IMR-90 (cell line): Measurements from ENCODE around the gene OSM. TPM values are rescaled to one million over a fixed set of nuclear protein-coding genes. Genes with fewer than 3 reads are reported as not detected.

Experiments
- ATAC-seq: fragments of 200-7000 bp; cut with Tn5 transposase; 2 replicates; pipeline ENCODE4 v1.9.1; 2020; ENCODE audit warnings: low read depth, mild to moderate bottlenecking, moderate library complexity
- BruUV-seq: library from RNA; stranded (reverse); fragments of 400-500 nt; replicated peaks from 2 replicates; lab custom pipeline; 2021; lab: Mats Ljungman, UMichigan
- CTCF ChIA-PET: fragments of 300-600 bp; formaldehyde crosslinking; extraction: SDS; loops from one replicate; lab custom pipeline; 2021; ENCODE audit warnings: antibody characterized with exemption; lab: Yijun Ruan, JAX
- POLR2A ChIA-PET: fragments of 300-600 bp; sonication (Branson Sonifier 250); formaldehyde crosslinking; loops from one replicate; lab custom pipeline; 2022; ENCODE audit warnings: antibody characterized with exemption; ENCODE audit not compliant: unreplicated experiment; lab: Charles Lee
- DNase-seq: peaks from one replicate; pipeline ENCODE4 v3.0.0; 2013
- H2AFZ ChIP-seq: replicated peaks from 2 replicates; pipeline ENCODE3; 2013; ENCODE audit warnings: low read length, mild to moderate bottlenecking; ENCODE audit not compliant: poor library complexity
- H2AK5ac ChIP-seq: 2 replicates; pipeline ENCODE4 v1.6.1; 2013; ENCODE audit warnings: low read depth, low read length, inconsistent platforms
- H2AK9ac ChIP-seq: replicated peaks from 2 replicates; pipeline ENCODE3; 2013; ENCODE audit warnings: mild to moderate bottlenecking, low read depth, low read length, moderate library complexity; ENCODE audit not compliant: poor library complexity
- H2BK120ac ChIP-seq: 2 replicates; pipeline ENCODE4 v1.6.1; 2013; ENCODE audit warnings: low read depth, low read length, inconsistent platforms
- H2BK15ac ChIP-seq: 3 replicates; pipeline ENCODE4 v1.6.1; 2013; ENCODE audit warnings: low read depth, low read length, inconsistent platforms
- H2BK20ac ChIP-seq: 2 replicates; pipeline ENCODE4 v1.6.1; 2013; ENCODE audit warnings: low read depth, mild to moderate bottlenecking, inconsistent platforms, low read length, moderate library complexity
- H2BK5ac ChIP-seq: 2 replicates; pipeline ENCODE4 v1.6.1; 2013; ENCODE audit warnings: mild to moderate bottlenecking, low read depth, low read length, inconsistent platforms; ENCODE audit not compliant: poor library complexity, severe bottlenecking
- H3K14ac ChIP-seq: replicated peaks from 2 replicates; pipeline ENCODE4 v1.6.1; 2013; ENCODE audit warnings: low read depth, low read length, inconsistent platforms
- H3K18ac ChIP-seq: 2 replicates; pipeline ENCODE4 v1.6.1; 2013; ENCODE audit warnings: low read depth, low read length, control low read depth
- H3K23ac ChIP-seq: 2 replicates; pipeline ENCODE4 v1.6.1; 2013; ENCODE audit warnings: low read depth, low read length, inconsistent platforms
- H3K27ac ChIP-seq: 2 replicates; pipeline ENCODE4 v1.5.1; 2013; ENCODE audit warnings: mild to moderate bottlenecking, control low read depth, low read length; ENCODE audit not compliant: insufficient read depth
- H3K27me3 ChIP-seq: 2 replicates; pipeline ENCODE4 v1.6.1; 2013; ENCODE audit warnings: low read length; ENCODE audit not compliant: control insufficient read depth, insufficient read depth
- H3K36me3 ChIP-seq: 2 replicates; pipeline ENCODE4 v1.6.1; 2013; ENCODE audit warnings: low read length, mixed read lengths; ENCODE audit not compliant: control insufficient read depth, insufficient read depth
- H3K4ac ChIP-seq: 2 replicates; pipeline ENCODE4 v1.6.1; 2013; ENCODE audit warnings: low read depth, low read length, inconsistent platforms
- H3K4me1 ChIP-seq: 2 replicates; pipeline ENCODE4 v1.6.1; 2013; ENCODE audit warnings: low read length, mixed read lengths; ENCODE audit not compliant: control insufficient read depth, insufficient read depth
- H3K4me2 ChIP-seq: 2 replicates; pipeline ENCODE4 v1.6.1; 2013; ENCODE audit warnings: low read depth, mild to moderate bottlenecking, control low read depth, low read length, moderate library complexity
- H3K4me3 ChIP-seq: 2 replicates; pipeline ENCODE4 v1.5.1; 2013; ENCODE audit warnings: low read depth, mild to moderate bottlenecking, control low read depth, low read length, moderate library complexity; ENCODE audit not compliant: insufficient read depth
- H3K56ac ChIP-seq: 2 replicates; pipeline ENCODE4 v1.6.1; 2013; ENCODE audit warnings: low read length, inconsistent platforms; ENCODE audit not compliant: insufficient read depth; ENCODE audit errors: extremely low read depth
- H3K79me1 ChIP-seq, 2 experiments: 2 replicates each; pipeline ENCODE4 v1.6.1; 2013; ENCODE audit warnings: low read length in 2 of 2, inconsistent platforms in 1 of 2, low read depth in 1 of 2
- H3K9ac ChIP-seq: 2 replicates; pipeline ENCODE4 v1.6.1; 2013; ENCODE audit warnings: low read depth, low read length, control low read depth
- H3K9me1 ChIP-seq: 2 replicates; pipeline ENCODE4 v1.6.1; 2013; ENCODE audit warnings: low read length, inconsistent platforms; ENCODE audit not compliant: insufficient read depth
- H3K9me3 ChIP-seq: 2 replicates; pipeline ENCODE4 v1.6.1; 2013; ENCODE audit warnings: low read length; ENCODE audit not compliant: control insufficient read depth, insufficient read depth
- H4K20me1 ChIP-seq: 2 replicates; pipeline ENCODE4 v1.6.1; 2013; ENCODE audit warnings: low read length, inconsistent platforms; ENCODE audit not compliant: insufficient read depth
- H4K5ac ChIP-seq: 2 replicates; pipeline ENCODE4 v1.6.1; 2013; ENCODE audit warnings: mild to moderate bottlenecking, low read depth, low read length, control low read depth
- H4K8ac ChIP-seq, 2 experiments: 2 replicates each; pipeline ENCODE4 v1.6.1; 2013; ENCODE audit warnings: low read depth in 2 of 2, low read length in 2 of 2, control low read depth in 1 of 2, inconsistent platforms in 1 of 2
- H4K91ac ChIP-seq: 2 replicates; pipeline ENCODE4 v1.6.1; 2013; ENCODE audit warnings: low read depth, low read length, inconsistent platforms; ENCODE audit not compliant: insufficient read depth
- BHLHE40 ChIP-seq: fragments of 150-350 bp; IDR thresholded peaks from 2 replicates; pipeline ENCODE4 v1.6.1; 2016; ENCODE audit warnings: mild to moderate bottlenecking, low read depth, low read length
- CEBPB ChIP-seq: IDR thresholded peaks from 2 replicates; pipeline ENCODE4 v1.6.1; 2012; ENCODE audit warnings: low read depth, low read length, improper control_type of control experiment
- CHD1 ChIP-seq: IDR thresholded peaks from 2 replicates; pipeline ENCODE4 v1.6.1; 2012; ENCODE audit warnings: low read depth, low read length, improper control_type of control experiment
- FOS ChIP-seq: fragments of 150-350 bp; IDR thresholded peaks from 2 replicates; pipeline ENCODE4 v1.6.1; 2016; ENCODE audit warnings: low read depth, low read length
- MAFK ChIP-seq: IDR thresholded peaks from 2 replicates; pipeline ENCODE4 v1.6.1; 2012; ENCODE audit warnings: low read depth, low read length, improper control_type of control experiment
- MAZ ChIP-seq: IDR thresholded peaks from 2 replicates; pipeline ENCODE4 v1.6.1; 2012; ENCODE audit warnings: low read depth, mild to moderate bottlenecking, low read length, improper control_type of control experiment, moderate library complexity, borderline replicate concordance
- MXI1 ChIP-seq: IDR thresholded peaks from 2 replicates; pipeline ENCODE4 v1.6.1; 2012; ENCODE audit warnings: low read depth, mild to moderate bottlenecking, low read length, moderate library complexity, borderline replicate concordance
- NFE2L2 ChIP-seq: fragments of 150-350 bp; IDR thresholded peaks from 2 replicates; pipeline ENCODE4 v1.6.1; 2016; ENCODE audit warnings: low read depth, mild to moderate bottlenecking, low read length
- POLR2A ChIP-seq: IDR thresholded peaks from 2 replicates; pipeline ENCODE4 v1.6.1; 2012; ENCODE audit warnings: mild to moderate bottlenecking, low read depth, low read length
- RAD21 ChIP-seq: IDR thresholded peaks from 2 replicates; pipeline ENCODE4 v1.6.1; 2012; ENCODE audit warnings: low read length, improper control_type of control experiment
- RCOR1 ChIP-seq: IDR thresholded peaks from 2 replicates; pipeline ENCODE4 v1.6.1; 2012; ENCODE audit warnings: mild to moderate bottlenecking, low read length, improper control_type of control experiment; ENCODE audit not compliant: insufficient replicate concordance
- RFX5 ChIP-seq: IDR thresholded peaks from 2 replicates; pipeline ENCODE4 v1.8.0; 2012; ENCODE audit warnings: low read depth, mild to moderate bottlenecking, low read length, moderate library complexity
- SMC3 ChIP-seq: fragments of 150-350 bp; IDR thresholded peaks from 2 replicates; pipeline ENCODE4 v1.6.1; 2016; ENCODE audit warnings: low read depth, mild to moderate bottlenecking, antibody characterized with exemption, low read length, moderate library complexity
- WGBS, 2 experiments: methylation state at CpG; one replicate each; pipeline versions ENCODE4 v1.1.5 to v1.1.7; 2013; ENCODE audit warnings: missing lambda C conversion rate in 2 of 2; ENCODE audit not compliant: insufficient read length in 1 of 2; ENCODE audit errors: extremely low coverage in 2 of 2; 5-methylcytosine and 5-hydroxymethylcytosine counted together
- dilution Hi-C: fragments of 300-500 bp; cut with HindIII; formaldehyde crosslinking; loops from one replicate; pipeline ENCODE4 v1.14.3; 2018; ENCODE audit warnings: low sequenced_read_pairs; ENCODE audit not compliant: unreplicated experiment
- in situ Hi-C: fragments of 300-500 bp; cut with MboI; formaldehyde crosslinking; loops from 3 replicates; pipeline ENCODE4 v1.14.3; 2019; ENCODE audit warnings: low sequenced_read_pairs, inconsistent platforms, mixed read lengths
- intact Hi-C: fragments of 100-400 bp; cut with micrococcal nuclease; formaldehyde crosslinking; loops from 2 replicates; pipeline ENCODE4 v1.10.0; 2022
- polyA plus RNA-seq, 3 experiments: library from polyadenylated mRNA; depleted of rRNA; stranded (reverse); fragments of >200 nt; gene quantifications; 2 replicates each; pipeline ENCODE4 v1.2.3, GENCODE V29; 2012; ENCODE audit warnings: low replicate concordance in 1 of 3
- total RNA-seq: library from RNA; depleted of rRNA; stranded (reverse); fragments of >200 nt; gene quantifications from 2 replicates; pipeline ENCODE4 v1.2.3, GENCODE V29; 2012
- TF ChIP-seq, protein P1 (sequence below): conservative IDR thresholded peaks from 2 replicates; pipeline ENCODE4 v1.5.1; 2012; ENCODE audit warnings: mild to moderate bottlenecking, low read depth, low read length, improper control_type of control experiment

The OSM gene
- total and polyA plus RNA-seq, 2 of the 4 experiments (the other 2 are of a cell fraction), result not detected

DNA sequence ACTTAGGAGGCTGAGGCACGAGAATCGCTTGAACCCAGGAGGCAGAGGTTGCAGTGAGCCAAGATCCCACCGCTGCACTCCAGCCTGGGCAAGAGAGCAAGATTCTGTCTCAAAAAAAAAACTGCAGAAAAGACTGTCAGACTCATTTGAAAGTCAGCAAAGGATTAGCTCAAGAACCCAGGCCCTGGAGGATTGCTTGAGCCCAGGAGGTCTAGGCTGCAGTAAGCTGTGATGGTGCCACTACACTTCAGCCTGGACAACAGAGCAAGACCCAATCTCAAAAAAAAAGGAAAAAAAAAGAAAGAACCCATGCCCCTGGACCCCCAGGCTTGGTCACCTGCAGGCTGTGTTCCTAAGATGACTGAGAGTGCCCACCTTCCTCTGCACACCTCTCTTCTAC, 36.3 kb downstream of the OSM start:
- in situ Hi-C loops (no loop called here), intact Hi-C loops (no loop called here), dilution Hi-C loops (no loop called here)
- Histone ChIP-seq H3K14ac (no peak overlapping the region), H2BK20ac (no peak overlapping the region), H3K9me1 (peaks cover 8% of the 10 kb centered on the region), H3K27me3 (no peaks in the 10 kb centered on the region), H2BK5ac (no peak overlapping the region), H2AFZ (no peak overlapping the region), H3K9me3 (peaks cover 4% of the 10 kb centered on the region), H3K79me1 (no peaks in the 10 kb centered on the region), H4K5ac (no peak overlapping the region), H2BK120ac (no peak overlapping the region), H4K91ac (peak overlapping the region; percentile 23; the same call in 1 of the 2 replicates), H3K18ac (no peak overlapping the region), H3K23ac (no peak overlapping the region), H3K4me2 (no peak overlapping the region), H3K9ac (no peak overlapping the region), H4K20me1 (no peaks in the 10 kb centered on the region), H4K8ac (no peak overlapping the region), H3K4me1 (peaks cover 15% of the 10 kb centered on the region), H2AK9ac (no peak overlapping the region), H3K36me3 (no peaks in the 10 kb centered on the region), H3K56ac (no peak overlapping the region), H2BK15ac (peak overlapping the region; percentile 74; the same call in 1 of the 3 replicates), H3K4ac (peak overlapping the region; percentile 10; the same call in 1 of the 2 replicates), H3K27ac (no peak overlapping the region), H2AK5ac (no peak overlapping the region), H3K4me3 (no peak overlapping the region)
- WGBS, 2 experiments, result 83% methylated on average over 3 of the region's 3 CpGs; no CpG with 5 or more reads in 1 of the 2 experiments
- no TSS peak for BruUV-seq
- ChIA-PET POLR2A (no interaction called here), CTCF (no interaction called here)
- no peak for ATAC-seq
- TF ChIP-seq NFE2L2 (no peak), SMC3 (no peak), MAFK (no peak), BHLHE40 (no peak), CHD1 (no peak), MAZ (no peak), POLR2A (no peak), CEBPB (no peak), RAD21 (no peak), RFX5 (no peak), MXI1 (no peak), RCOR1 (no peak), FOS (no peak)
- TF ChIP-seq, protein P1, sequence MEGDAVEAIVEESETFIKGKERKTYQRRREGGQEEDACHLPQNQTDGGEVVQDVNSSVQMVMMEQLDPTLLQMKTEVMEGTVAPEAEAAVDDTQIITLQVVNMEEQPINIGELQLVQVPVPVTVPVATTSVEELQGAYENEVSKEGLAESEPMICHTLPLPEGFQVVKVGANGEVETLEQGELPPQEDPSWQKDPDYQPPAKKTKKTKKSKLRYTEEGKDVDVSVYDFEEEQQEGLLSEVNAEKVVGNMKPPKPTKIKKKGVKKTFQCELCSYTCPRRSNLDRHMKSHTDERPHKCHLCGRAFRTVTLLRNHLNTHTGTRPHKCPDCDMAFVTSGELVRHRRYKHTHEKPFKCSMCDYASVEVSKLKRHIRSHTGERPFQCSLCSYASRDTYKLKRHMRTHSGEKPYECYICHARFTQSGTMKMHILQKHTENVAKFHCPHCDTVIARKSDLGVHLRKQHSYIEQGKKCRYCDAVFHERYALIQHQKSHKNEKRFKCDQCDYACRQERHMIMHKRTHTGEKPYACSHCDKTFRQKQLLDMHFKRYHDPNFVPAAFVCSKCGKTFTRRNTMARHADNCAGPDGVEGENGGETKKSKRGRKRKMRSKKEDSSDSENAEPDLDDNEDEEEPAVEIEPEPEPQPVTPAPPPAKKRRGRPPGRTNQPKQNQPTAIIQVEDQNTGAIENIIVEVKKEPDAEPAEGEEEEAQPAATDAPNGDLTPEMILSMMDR, result no peak
- no peak for DNase-seq
